B cell (primary cell): Measurements from ENCODE around the gene PCDHB6. TPM values are rescaled to one million over a fixed set of nuclear protein-coding genes. Genes with fewer than 3 reads are reported as not detected.
"Not testable (repeated sequence)": the region's sequence is repeated elsewhere in the genome, so short reads cannot be mapped to it uniquely, and the experiment has no call there.

Source experiments
- ATAC-seq: fragments of 200-7000 bp; cut with Tn5 transposase; one replicate; pipeline ENCODE4 v1.10.0; 2021; ENCODE audit warnings: low read depth, mild to moderate bottlenecking, moderate number of reproducible peaks, moderate library complexity
- CTCF ChIA-PET: fragments of 350-600 bp; sonication (Branson Sonifier 250); formaldehyde crosslinking; loops from one replicate; lab custom pipeline; 2021; ENCODE audit warnings: antibody characterized with exemption, inconsistent platforms; lab: Charles Lee
- POLR2A ChIA-PET: fragments of 350-600 bp; sonication (Branson Sonifier 250); formaldehyde crosslinking; loops from one replicate; lab custom pipeline; 2021; ENCODE audit warnings: antibody characterized with exemption; lab: Charles Lee
- DNase-seq: peaks from one replicate; pipeline ENCODE4 v3.0.0; 2013
- H2AFZ ChIP-seq: 2 replicates; pipeline ENCODE4 v1.6.1; 2012; ENCODE audit warnings: mild to moderate bottlenecking, low read depth, low read length; ENCODE audit not compliant: insufficient read depth, poor library complexity, severe bottlenecking
- H3K27ac ChIP-seq, 2 donors: 1 replicate in 1 of 2; 2 replicates in 1 of 2; pipeline ENCODE4 v1.5.1; 2012 to 2013; ENCODE audit warnings: low read length in 2 of 2, mild to moderate bottlenecking in 2 of 2, moderate library complexity in 1 of 2
- H3K27me3 ChIP-seq, 4 experiments: fragments of 200-600 bp in 1 of 4; sonication (generic) in 1 of 4; replicated peaks in 1 of 4; 1 replicate in 2 of 4; 2 replicates in 2 of 4; pipeline versions ENCODE4 v1.6.1 to v1.7.0; 2013 to 2016; ENCODE audit warnings: low read length in 3 of 4, mild to moderate bottlenecking in 2 of 4, mixed read lengths in 1 of 4, moderate library complexity in 1 of 4; ENCODE audit not compliant: insufficient read depth in 4 of 4, control insufficient read depth in 3 of 4; ENCODE audit errors: control extremely low read depth in 1 of 4
- H3K36me3 ChIP-seq, 2 experiments: replicated peaks in 1 of 2; 1 replicate in 1 of 2; 2 replicates in 1 of 2; pipeline versions ENCODE4 v1.6.1 to v1.7.1; 2013; ENCODE audit warnings: low read length in 1 of 2; ENCODE audit not compliant: insufficient read depth in 2 of 2, control insufficient read depth in 1 of 2; ENCODE audit errors: control extremely low read depth in 1 of 2, extremely low read depth in 1 of 2
- H3K4me1 ChIP-seq, 2 donors: fragments of 200-600 bp in 1 of 2; sonication (generic) in 1 of 2; 1 replicate in 1 of 2; 2 replicates in 1 of 2; pipeline versions ENCODE4 v1.5.1 to v1.6.1; 2013 to 2017; ENCODE audit warnings: low read length in 2 of 2; ENCODE audit not compliant: control insufficient read depth in 2 of 2, insufficient read depth in 2 of 2
- H3K4me2 ChIP-seq: replicated peaks from 2 replicates; pipeline ENCODE3; 2012; ENCODE audit warnings: mild to moderate bottlenecking, low read depth, low read length; ENCODE audit not compliant: poor library complexity, severe bottlenecking
- H3K4me3 ChIP-seq, 5 experiments: fragments of 200-600 bp in 1 of 5; sonication (generic) in 1 of 5; 1 replicate in 3 of 5; 2 replicates in 2 of 5; pipeline versions ENCODE4 v1.5.1 to v1.7.0; 2011 to 2016; ENCODE audit warnings: low read length in 4 of 5, mild to moderate bottlenecking in 4 of 5, low read depth in 2 of 5, control low read depth in 1 of 5, moderate library complexity in 1 of 5; ENCODE audit not compliant: insufficient read depth in 1 of 5; ENCODE audit errors: control extremely low read depth in 1 of 5, extremely low read depth in 1 of 5
- H3K79me2 ChIP-seq: fragments of 200-600 bp; sonication (generic); one replicate; pipeline ENCODE4 v1.6.0; 2016; ENCODE audit warnings: low read length; ENCODE audit not compliant: control insufficient read depth, insufficient read depth
- H3K9ac ChIP-seq: fragments of 200-600 bp; sonication (generic); 2 replicates; pipeline ENCODE4 v1.6.1; 2017; ENCODE audit warnings: mild to moderate bottlenecking, low read length, moderate library complexity
- H3K9me3 ChIP-seq, 3 donors: one replicate each; pipeline versions ENCODE4 v1.6.1 to v1.7.1; 2013; ENCODE audit warnings: low read length in 2 of 3; ENCODE audit not compliant: control insufficient read depth in 2 of 3, insufficient read depth in 1 of 3; ENCODE audit errors: control extremely low read depth in 1 of 3
- H4K20me1 ChIP-seq: 2 replicates; pipeline ENCODE4 v1.6.0; 2012; ENCODE audit warnings: mild to moderate bottlenecking, low read length; ENCODE audit not compliant: insufficient read depth, control insufficient read depth, poor library complexity, severe bottlenecking
- H3K27ac Mint-ChIP-seq: one replicate; pipeline ENCODE4 v1.8.0; 2021; ENCODE audit warnings: mixed read lengths
- H3K27me3 Mint-ChIP-seq: one replicate; pipeline ENCODE4 v1.8.0; 2021; ENCODE audit warnings: mixed read lengths
- H3K4me1 Mint-ChIP-seq: one replicate; pipeline ENCODE4 v1.8.0; 2021; ENCODE audit warnings: mixed read lengths
- H3K4me3 Mint-ChIP-seq: one replicate; pipeline ENCODE4 v1.8.0; 2021; ENCODE audit warnings: mixed read lengths
- H3K9me3 Mint-ChIP-seq: one replicate; pipeline ENCODE4 v1.8.0; 2022; ENCODE audit warnings: mixed read lengths; ENCODE audit not compliant: insufficient read depth
- EZH2 ChIP-seq: IDR thresholded peaks from 2 replicates; pipeline ENCODE4 v1.6.1; 2012; ENCODE audit warnings: borderline replicate concordance, low read depth, mild to moderate bottlenecking, moderate library complexity, low read length; ENCODE audit not compliant: insufficient read depth, poor library complexity, severe bottlenecking
- WGBS: methylation state at CpG from one replicate; pipeline ENCODE4 v1.1.5; 2013; ENCODE audit warnings: missing lambda C conversion rate; ENCODE audit not compliant: insufficient coverage; 5-methylcytosine and 5-hydroxymethylcytosine counted together
- intact Hi-C: fragments of 100-400 bp; cut with micrococcal nuclease; formaldehyde crosslinking; loops from one replicate; pipeline ENCODE4 v1.10.0; 2022
- polyA plus RNA-seq: library from polyadenylated mRNA; depleted of rRNA; stranded (reverse); fragments of >200 nt; gene quantifications from 2 replicates; pipeline ENCODE4 v1.2.3, GENCODE V29; 2012
- total RNA-seq, 2 donors: library from RNA; stranded (reverse); fragments of 120-200 nt in 1 of 2; gene quantifications; 1 replicate in 1 of 2; 2 replicates in 1 of 2; pipeline versions ENCODE4 v1.2.3 to v1.2.4, GENCODE V29; 2013 to 2022
- TF ChIP-seq, protein P1 (sequence below): fragments of 200-600 bp; IDR thresholded peaks from one replicate; pipeline ENCODE4 v1.8.0; 2022; ENCODE audit warnings: antibody characterized with exemption, mild to moderate bottlenecking

PCDHB6 gene
- total and polyA plus RNA-seq, 2 donors (not counting 1 experiment from before 2014, with no cell fraction given): not detected

DNA sequence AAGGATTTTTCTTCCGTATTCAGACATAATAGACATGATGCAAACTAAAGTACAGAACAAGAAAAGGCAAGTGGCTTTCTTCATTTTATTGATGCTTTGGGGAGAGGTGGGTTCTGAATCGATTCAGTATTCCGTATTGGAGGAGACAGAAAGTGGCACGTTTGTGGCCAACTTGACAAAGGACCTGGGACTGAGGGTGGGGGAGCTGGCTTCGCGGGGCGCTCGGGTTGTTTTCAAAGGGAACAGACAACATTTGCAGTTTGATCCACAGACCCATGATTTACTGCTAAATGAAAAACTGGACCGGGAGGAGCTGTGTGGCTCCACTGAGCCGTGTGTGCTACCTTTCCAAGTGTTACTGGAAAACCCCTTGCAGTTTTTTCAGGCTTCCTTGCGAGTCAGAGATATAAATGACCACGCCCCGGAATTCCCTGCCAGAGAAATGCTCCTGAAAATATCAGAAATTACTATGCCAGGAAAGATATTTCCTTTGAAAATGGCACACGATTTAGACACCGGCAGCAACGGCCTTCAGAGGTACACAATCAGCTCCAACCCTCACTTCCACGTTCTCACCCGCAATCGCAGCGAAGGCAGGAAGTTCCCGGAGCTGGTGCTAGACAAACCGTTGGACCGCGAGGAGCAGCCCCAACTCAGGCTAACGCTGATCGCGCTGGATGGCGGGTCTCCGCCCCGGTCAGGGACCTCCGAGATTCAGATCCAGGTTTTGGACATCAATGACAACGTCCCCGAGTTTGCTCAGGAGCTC lies 551 bp downstream of the PCDHB6 start:
- no peak overlapping the region for H3K4me3 ChIP-seq
- peaks cover 0 to 6% (median 2%) of the 10 kb centered on the region in 4 experiments for H3K27me3 ChIP-seq
- Mint-ChIP-seq H3K4me3 (no peak overlapping the region), H3K4me1 (no peaks in the 10 kb centered on the region), H3K27me3 (peaks cover 19% of the 10 kb centered on the region), H3K27ac (no peak overlapping the region), H3K9me3 (no peaks in the 10 kb centered on the region)
- POLR2A ChIA-PET: no interaction called here
- TF ChIP-seq, protein P1, sequence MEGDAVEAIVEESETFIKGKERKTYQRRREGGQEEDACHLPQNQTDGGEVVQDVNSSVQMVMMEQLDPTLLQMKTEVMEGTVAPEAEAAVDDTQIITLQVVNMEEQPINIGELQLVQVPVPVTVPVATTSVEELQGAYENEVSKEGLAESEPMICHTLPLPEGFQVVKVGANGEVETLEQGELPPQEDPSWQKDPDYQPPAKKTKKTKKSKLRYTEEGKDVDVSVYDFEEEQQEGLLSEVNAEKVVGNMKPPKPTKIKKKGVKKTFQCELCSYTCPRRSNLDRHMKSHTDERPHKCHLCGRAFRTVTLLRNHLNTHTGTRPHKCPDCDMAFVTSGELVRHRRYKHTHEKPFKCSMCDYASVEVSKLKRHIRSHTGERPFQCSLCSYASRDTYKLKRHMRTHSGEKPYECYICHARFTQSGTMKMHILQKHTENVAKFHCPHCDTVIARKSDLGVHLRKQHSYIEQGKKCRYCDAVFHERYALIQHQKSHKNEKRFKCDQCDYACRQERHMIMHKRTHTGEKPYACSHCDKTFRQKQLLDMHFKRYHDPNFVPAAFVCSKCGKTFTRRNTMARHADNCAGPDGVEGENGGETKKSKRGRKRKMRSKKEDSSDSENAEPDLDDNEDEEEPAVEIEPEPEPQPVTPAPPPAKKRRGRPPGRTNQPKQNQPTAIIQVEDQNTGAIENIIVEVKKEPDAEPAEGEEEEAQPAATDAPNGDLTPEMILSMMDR: no peak
- TF ChIP-seq EZH2: no peak
- no peak for ATAC-seq
- no peak overlapping the region for H3K9ac ChIP-seq
- CTCF ChIA-PET: interaction anchor here (0.9 kb wide), 1 partner anchor 414 kb away, joined by 3 read pairs; no protein-coding TSS in a partner anchor
- intact Hi-C loops: no loop called here
- 51% methylated on average over 33 of the region's 33 CpGs for WGBS
- H4K20me1 ChIP-seq: no peaks in the 10 kb centered on the region
- H3K4me2 ChIP-seq: no peak overlapping the region
- peak overlapping the region; percentile 17 for H2AFZ ChIP-seq
- no peak overlapping the region for H3K27ac ChIP-seq
- DNase-seq: no peak
- H3K9me3 ChIP-seq: peaks cover 0 to 29% (median 9%) of the 10 kb centered on the region in 3 donors
- no peaks in the 10 kb centered on the region for H3K79me2 ChIP-seq
- H3K4me1 ChIP-seq: no peaks in the 10 kb centered on the region
- H3K36me3 ChIP-seq: no peaks in the 10 kb centered on the region

DNA sequence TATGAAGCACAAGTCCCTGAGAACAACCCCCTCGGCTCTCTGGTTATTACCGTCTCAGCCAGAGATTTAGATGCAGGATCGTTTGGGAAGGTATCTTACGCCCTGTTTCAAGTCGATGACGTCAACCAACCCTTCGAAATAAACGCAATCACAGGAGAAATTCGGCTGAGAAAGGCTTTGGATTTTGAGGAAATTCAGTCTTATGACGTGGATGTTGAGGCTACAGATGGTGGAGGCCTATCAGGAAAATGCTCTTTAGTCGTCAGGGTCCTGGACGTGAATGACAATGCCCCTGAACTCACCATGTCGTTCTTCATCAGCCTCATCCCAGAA lies 1.1 kb downstream of the PCDHB6 start:
- Histone ChIP-seq H4K20me1 (no peaks in the 10 kb centered on the region), H3K27ac (no peak overlapping the region), H3K36me3 (no peaks in the 10 kb centered on the region), H3K9ac (no peak overlapping the region), H3K4me2 (no peak overlapping the region), H3K27me3 (peaks cover 0 to 8% (median 5%) of the 10 kb centered on the region in 4 experiments), H3K9me3 (peaks cover 0 to 31% (median 9%) of the 10 kb centered on the region in 3 donors), H2AFZ (no peak overlapping the region), H3K4me3 (no peak overlapping the region), H3K4me1 (no peaks in the 10 kb centered on the region), H3K79me2 (no peaks in the 10 kb centered on the region)
- ATAC-seq: no peak
- Mint-ChIP-seq H3K9me3 (no peaks in the 10 kb centered on the region), H3K4me1 (no peaks in the 10 kb centered on the region), H3K27me3 (peaks cover 21% of the 10 kb centered on the region), H3K27ac (no peak overlapping the region), H3K4me3 (no peak overlapping the region)
- intact Hi-C loops: no loop called here
- ChIA-PET CTCF (no interaction called here), POLR2A (no interaction called here)
- WGBS: 48% methylated on average over 13 of the region's 13 CpGs
- DNase-seq: no peak
- TF ChIP-seq EZH2: no peak
- TF ChIP-seq, protein P1: no peak

DNA sequence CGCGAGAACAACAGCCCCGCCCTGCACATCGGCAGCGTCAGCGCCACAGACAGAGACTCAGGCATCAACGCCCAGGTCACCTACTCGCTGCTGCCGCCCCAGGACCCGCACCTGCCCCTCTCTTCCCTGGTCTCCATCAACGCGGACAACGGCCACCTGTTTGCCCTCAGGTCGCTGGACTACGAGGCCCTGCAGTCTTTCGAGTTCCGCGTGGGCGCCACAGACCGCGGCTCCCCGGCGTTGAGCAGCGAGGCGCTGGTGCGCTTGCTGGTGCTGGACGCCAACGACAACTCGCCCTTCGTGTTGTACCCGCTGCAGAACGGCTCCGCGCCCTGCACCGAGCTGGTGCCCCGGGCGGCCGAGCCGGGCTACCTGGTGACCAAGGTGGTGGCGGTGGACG lies 1.8 kb downstream of the PCDHB6 start:
- H3K4me1 Mint-ChIP-seq, DNase-seq, H3K27ac ChIP-seq, H3K27ac Mint-ChIP-seq, H3K9ac ChIP-seq, H3K4me1 ChIP-seq, H2AFZ ChIP-seq, POLR2A ChIA-PET, H3K4me2 ChIP-seq, H3K9me3 Mint-ChIP-seq, H3K27me3 ChIP-seq, intact Hi-C loops, H3K4me3 ChIP-seq, CTCF ChIA-PET, H3K36me3 ChIP-seq, ATAC-seq, H3K4me3 Mint-ChIP-seq, H3K79me2 ChIP-seq, H4K20me1 ChIP-seq: not testable (repeated sequence)
- H3K27me3 Mint-ChIP-seq: peaks cover 28% of the 10 kb centered on the region
- H3K9me3 ChIP-seq: peaks cover 0 to 36% (median 9%) of the 10 kb centered on the region in 3 donors
- 48% methylated on average over 22 of the region's 41 CpGs for WGBS
